Peyer's patch (tissue), 4 donors: ENCODE measurements around the gene CDC20. TPM values are rescaled to one million over a fixed set of nuclear protein-coding genes. Genes with fewer than 3 reads are reported as not detected.

Experiments used
- DNase-seq, 3 donors: peaks; one replicate each; pipeline ENCODE4 v3.0.0-alpha.2; 2017 to 2019
- H3K27ac ChIP-seq, 4 donors: fragments of 200-600 bp; sonication (generic); one replicate each; pipeline ENCODE4 v1.5.1; 2016 to 2019
- H3K27me3 ChIP-seq, 2 donors: fragments of 200-600 bp; sonication (generic); one replicate each; pipeline ENCODE4 v1.5.1; 2019
- H3K36me3 ChIP-seq, 3 donors: fragments of 200-600 bp; sonication (generic); one replicate each; pipeline ENCODE4 v1.5.1; 2016 to 2019
- H3K4me1 ChIP-seq, 4 donors: fragments of 200-600 bp; sonication (generic); one replicate each; pipeline ENCODE4 v1.5.1; 2016 to 2019
- H3K4me3 ChIP-seq, 4 donors: fragments of 200-600 bp; sonication (generic); 1 replicate in 3 of 4; 2 replicates in 1 of 4; pipeline ENCODE4 v1.5.1; 2016 to 2019; ENCODE audit warnings: mild to moderate bottlenecking in 1 of 4
- H3K9me3 ChIP-seq, 4 donors: fragments of 200-600 bp; sonication (generic); one replicate each; pipeline ENCODE4 v1.5.1; 2016 to 2019; ENCODE audit warnings: mild to moderate bottlenecking in 1 of 4
- CTCF ChIP-seq, 6 experiments: fragments of 450-650 bp in 4 of 6; fragments of 200-600 bp in 2 of 6; sonication (generic) in 1 of 6; IDR thresholded peaks; one replicate each; pipeline ENCODE4 v1.5.1; 2017 to 2019; ENCODE audit warnings: antibody characterized with exemption in 6 of 6, mild to moderate bottlenecking in 3 of 6, moderate library complexity in 1 of 6
- POLR2A ChIP-seq, 2 donors: fragments of 450-650 bp; IDR thresholded peaks; one replicate each; pipeline ENCODE4 v1.5.1; 2017; ENCODE audit warnings: antibody characterized with exemption in 2 of 2, mild to moderate bottlenecking in 2 of 2, moderate library complexity in 2 of 2
- total RNA-seq, 4 donors: library from RNA; depleted of rRNA; stranded (reverse); fragments of >200 nt; gene quantifications; one replicate each; pipeline ENCODE4 v1.1.0, GENCODE V29; 2016

Gene CDC20
- total RNA-seq, 4 donors from 2014 or later, result 3.4 to 14.9 (median 6.3) TPM

- H3K9me3 ChIP-seq, result no peaks in the 10 kb centered on the region
- H3K27ac ChIP-seq, result no peak overlapping the region
- no peaks in the 10 kb centered on the region for H3K27me3 ChIP-seq
- H3K4me3 ChIP-seq, result no peak overlapping the region
- H3K36me3 ChIP-seq, result peaks cover 0 to 56% (median 0%) of the 10 kb centered on the region in 3 donors
- DNase-seq, result no peak
- H3K4me1 ChIP-seq, result peaks cover 0 to under 1% (median 0%) of the 10 kb centered on the region in 4 donors
- TF ChIP-seq CTCF (IDR thresholded peaks at IDR 0.05) (no peak), POLR2A (IDR thresholded peaks at IDR 0.05) (no peak)
These were observed 51.8 kb downstream of the CDC20 start for GRCh38 chr1:43410571-43410970.

Other genes starting within 250 kb of the CDC20 start
- 10 to 100 TPM; 12.8 to 62.7 (median 23.3) TPM for gene EBNA1BP2, start 186.7 kb upstream of the CDC20 start, total RNA-seq
- not detected for gene CFAP57, start 186.7 kb upstream of the CDC20 start, total RNA-seq
- gene TMEM125, start 89.0 kb upstream of the CDC20 start, total RNA-seq, result 10 to 100 TPM; 14.0 to 87.7 (median 74.8) TPM
- 10 to 100 TPM in 3 of 4 donors, 1 to 10 TPM in 1; 4.1 to 80.9 (median 74.4) TPM for gene C1orf210, start 73.4 kb upstream of the CDC20 start, total RNA-seq
- gene TIE1, start 58.0 kb upstream of the CDC20 start, total RNA-seq, result 10 to 100 TPM in 2 of 4 donors, 1 to 10 TPM in 2; 5.6 to 38.8 (median 8.9) TPM
- gene MPL, start 21.2 kb upstream of the CDC20 start, total RNA-seq, result not detected
- 100 to 1,000 TPM in 1 of 4 donors, 10 to 100 TPM in 3; 29.7 to 101 (median 71.3) TPM for gene ELOVL1, start 9.0 kb downstream of the CDC20 start, total RNA-seq
- 10 to 100 TPM; 36.1 to 58.6 (median 38.7) TPM for gene MED8, start 30.8 kb downstream of the CDC20 start, total RNA-seq
- gene SZT2, start 30.9 kb downstream of the CDC20 start, total RNA-seq, result 100 to 1,000 TPM in 2 of 4 donors, 10 to 100 TPM in 2; 76.9 to 129 (median 104) TPM
- 100 to 1,000 TPM; 127 to 210 (median 169) TPM for gene HYI, start 95.0 kb downstream of the CDC20 start, total RNA-seq
- 100 to 1,000 TPM; 149 to 613 (median 528) TPM for gene PTPRF, start 171.9 kb downstream of the CDC20 start, total RNA-seq